Naive thymus-derived CD8-positive, alpha-beta T cell (primary cell): ENCODE data around the gene SLC9B1. TPM values are rescaled to one million over a fixed set of nuclear protein-coding genes. Genes with fewer than 3 reads are reported as not detected.

Experiments
- ATAC-seq, 2 donors: fragments of 150-1000 bp; cut with Tn5 transposase in 1 of 2; sonication (Bioruptor Pico), chemical (Tn5 transposase) in 1 of 2; 1 replicate in 1 of 2; 2 replicates in 1 of 2; pipeline ENCODE4 v1.10.0; 2021; ENCODE audit warnings: mild to moderate bottlenecking in 2 of 2, moderate library complexity in 2 of 2
- POLR2A ChIA-PET: fragments of 350-600 bp; sonication (Branson Sonifier 250); formaldehyde crosslinking; loops from one replicate; lab custom pipeline; 2021; ENCODE audit warnings: antibody characterized with exemption; lab: Charles Lee
- DNase-seq, 10 donors: peaks; one replicate each; pipeline versions ENCODE4 v3.0.0 to v3.0.0-alpha.2; 2020 to 2022
- H3K27ac Mint-ChIP-seq, 10 donors: one replicate each; pipeline ENCODE4 v1.8.0; 2020 to 2022; ENCODE audit warnings: mild to moderate bottlenecking in 10 of 10, mixed read lengths in 10 of 10, moderate library complexity in 4 of 10, inconsistent platforms in 1 of 10
- H3K27me3 Mint-ChIP-seq, 5 donors: one replicate each; pipeline ENCODE4 v1.8.0; 2021 to 2022; ENCODE audit warnings: mixed read lengths in 5 of 5
- H3K36me3 Mint-ChIP-seq, 3 donors: one replicate each; pipeline ENCODE4 v1.8.0; 2020 to 2022; ENCODE audit warnings: mixed read lengths in 3 of 3, mild to moderate bottlenecking in 2 of 3, inconsistent platforms in 1 of 3
- H3K4me1 Mint-ChIP-seq, 4 donors: one replicate each; pipeline ENCODE4 v1.8.0; 2021 to 2022; ENCODE audit warnings: mixed read lengths in 4 of 4
- H3K4me3 Mint-ChIP-seq, 10 donors: one replicate each; pipeline ENCODE4 v1.8.0; 2020 to 2022; ENCODE audit warnings: mild to moderate bottlenecking in 10 of 10, mixed read lengths in 10 of 10, moderate library complexity in 6 of 10, inconsistent platforms in 1 of 10
- H3K9me3 Mint-ChIP-seq, 9 donors: one replicate each; pipeline ENCODE4 v1.8.0; 2020 to 2022; ENCODE audit warnings: mixed read lengths in 9 of 9, mild to moderate bottlenecking in 3 of 9, inconsistent platforms in 1 of 9, moderate library complexity in 1 of 9
- polyA plus RNA-seq, 3 donors: library from polyadenylated mRNA; unstranded; fragments of 300-500 nt; fragmentation: Illumina TruSeq; gene quantifications; one replicate each; pipeline ENCODE4 v1.2.3, GENCODE V29; 2021
- total RNA-seq, 8 experiments: library from RNA in 2 of 8; stranded (reverse) in 2 of 8; gene quantifications; one replicate each; pipeline ENCODE4 v1.2.3 and lab custom pipeline; 2021 to 2026

SLC9B1 gene, protein sequence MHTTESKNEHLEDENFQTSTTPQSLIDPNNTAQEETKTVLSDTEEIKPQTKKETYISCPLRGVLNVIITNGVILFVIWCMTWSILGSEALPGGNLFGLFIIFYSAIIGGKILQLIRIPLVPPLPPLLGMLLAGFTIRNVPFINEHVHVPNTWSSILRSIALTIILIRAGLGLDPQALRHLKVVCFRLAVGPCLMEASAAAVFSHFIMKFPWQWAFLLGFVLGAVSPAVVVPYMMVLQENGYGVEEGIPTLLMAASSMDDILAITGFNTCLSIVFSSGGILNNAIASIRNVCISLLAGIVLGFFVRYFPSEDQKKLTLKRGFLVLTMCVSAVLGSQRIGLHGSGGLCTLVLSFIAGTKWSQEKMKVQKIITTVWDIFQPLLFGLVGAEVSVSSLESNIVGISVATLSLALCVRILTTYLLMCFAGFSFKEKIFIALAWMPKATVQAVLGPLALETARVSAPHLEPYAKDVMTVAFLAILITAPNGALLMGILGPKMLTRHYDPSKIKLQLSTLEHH
- total RNA-seq = 1 to 10 TPM; 6.4 to 7.3 TPM
- 1 to 10 TPM; 1.7 to 3.7 (median 1.9) TPM for polyA plus RNA-seq
- 0.67 to 5.1 (median 2.5) reads per million in 6 experiments for total RNA-seq (lab: John Stamatoyannopoulos, UW)

DNA sequence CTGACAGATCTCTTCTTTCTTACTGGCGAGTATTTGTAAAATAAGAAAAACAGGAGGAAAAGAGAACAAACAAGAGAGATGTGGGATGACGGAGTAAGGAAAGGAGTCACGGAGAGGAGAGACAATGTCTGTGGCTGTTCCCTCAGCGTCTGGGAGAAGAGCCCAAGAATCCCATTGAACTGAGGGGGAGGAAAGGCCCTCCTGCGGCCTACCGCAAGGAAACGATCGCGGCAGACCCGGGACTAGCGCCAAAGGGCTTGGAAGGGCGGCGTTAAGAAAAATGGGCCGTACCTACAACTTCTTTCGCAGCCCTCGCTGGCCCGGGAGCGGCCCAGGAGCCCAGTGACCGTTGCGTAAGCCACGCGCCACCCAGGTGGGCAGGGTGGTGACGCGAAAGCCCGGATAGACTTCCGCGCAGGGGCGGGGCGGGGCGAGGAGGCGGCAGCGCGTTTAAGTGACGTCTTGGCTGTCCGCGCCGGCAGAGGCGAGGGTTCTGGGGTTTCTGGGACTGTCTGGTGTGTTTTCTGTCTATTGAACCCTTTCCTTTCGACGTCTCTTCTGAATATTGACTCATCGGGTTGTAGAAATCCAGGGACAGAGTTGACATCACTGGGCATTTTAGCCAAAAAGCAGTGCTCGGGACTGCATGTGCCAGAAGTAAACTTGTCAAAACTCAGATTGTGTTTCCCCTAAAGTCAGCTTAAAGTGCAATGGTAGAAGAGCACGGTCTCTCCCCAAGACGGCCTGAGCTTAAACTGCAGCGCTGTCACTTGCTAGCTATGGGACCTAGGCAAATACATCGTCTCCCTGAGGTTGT, at the start of gene SLC9B1:
TSS of gene SLC9B1 (minus strand) at position 398 of the 817 bp plus-strand sequence. CDS start 27,994 bp downstream, outside the sequence.
- POLR2A ChIA-PET = interaction anchor here (0.5 to 2.2 kb wide), 8 partner anchors 56 to 1994 kb away, joined by 3 to 11 read pairs (median 5); partner anchors contain the start of genes CISD2, MANBA, SLC39A8 and SLC9B2

DNA sequence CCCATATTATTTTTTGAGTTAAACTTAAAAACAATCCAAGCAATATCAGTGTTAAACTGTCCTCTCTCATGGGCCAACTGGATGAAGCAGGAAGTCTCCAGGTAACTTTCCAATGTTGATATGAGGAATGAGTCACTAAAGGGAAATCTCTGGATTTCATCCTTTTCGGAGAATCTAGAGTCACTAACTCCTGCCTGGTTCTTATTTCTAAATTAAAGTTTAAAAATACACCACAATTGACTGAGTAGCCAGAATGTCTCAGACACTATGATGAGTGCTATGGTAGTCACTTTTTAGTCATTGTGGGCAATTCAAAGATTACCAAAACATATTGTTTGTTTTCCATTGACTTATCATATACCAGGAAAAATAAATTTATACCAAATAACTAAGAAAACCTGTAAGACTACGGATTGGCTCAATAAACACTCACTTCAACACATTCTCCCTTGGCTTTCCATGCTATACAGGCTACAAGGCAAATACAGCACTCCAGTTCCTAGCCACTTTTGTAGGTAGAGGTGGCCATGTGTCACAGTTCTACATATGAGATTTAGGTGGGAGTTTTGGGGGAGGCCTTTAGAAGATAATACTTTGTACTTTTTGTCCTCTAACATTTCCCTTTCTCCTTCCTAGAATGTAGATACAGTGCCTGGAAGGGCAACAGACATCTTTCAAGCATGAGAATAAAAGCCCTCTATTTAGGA, 48.5 kb upstream of the SLC9B1 start:
- Mint-ChIP-seq H3K4me1 (peaks cover 7 to 18% (median 11%) of the 10 kb centered on the region in 4 donors), H3K27me3 (no peaks in the 10 kb centered on the region), H3K27ac (no peak overlapping the region), H3K4me3 (no peak overlapping the region), H3K36me3 (peaks cover 0 to 37% (median 18%) of the 10 kb centered on the region in 3 donors), H3K9me3 (no peaks in the 10 kb centered on the region)
- DNase-seq = no peak
- POLR2A ChIA-PET = no interaction called here
- ATAC-seq = no peak

More for the DNA sequence above, at the start of gene SLC9B1:
- Mint-ChIP-seq H3K4me3 (peak within 1 kb of the TSS; percentile 86 to 96 (median 92)), H3K4me1 (peaks cover 4 to 27% (median 19%) of the 10 kb centered on the region in 4 donors), H3K27ac (peak within 1 kb of the TSS in 5 of 10 donors; percentile 96 to 100 (median 99)), H3K27me3 (no peaks in the 10 kb centered on the region), H3K36me3 (no peaks in the 10 kb centered on the region), H3K9me3 (no peaks in the 10 kb centered on the region)
- DNase-seq (peak; percentile 88 to 96 (median 92)), ATAC-seq (peak; percentile 95 to 96)

DNA sequence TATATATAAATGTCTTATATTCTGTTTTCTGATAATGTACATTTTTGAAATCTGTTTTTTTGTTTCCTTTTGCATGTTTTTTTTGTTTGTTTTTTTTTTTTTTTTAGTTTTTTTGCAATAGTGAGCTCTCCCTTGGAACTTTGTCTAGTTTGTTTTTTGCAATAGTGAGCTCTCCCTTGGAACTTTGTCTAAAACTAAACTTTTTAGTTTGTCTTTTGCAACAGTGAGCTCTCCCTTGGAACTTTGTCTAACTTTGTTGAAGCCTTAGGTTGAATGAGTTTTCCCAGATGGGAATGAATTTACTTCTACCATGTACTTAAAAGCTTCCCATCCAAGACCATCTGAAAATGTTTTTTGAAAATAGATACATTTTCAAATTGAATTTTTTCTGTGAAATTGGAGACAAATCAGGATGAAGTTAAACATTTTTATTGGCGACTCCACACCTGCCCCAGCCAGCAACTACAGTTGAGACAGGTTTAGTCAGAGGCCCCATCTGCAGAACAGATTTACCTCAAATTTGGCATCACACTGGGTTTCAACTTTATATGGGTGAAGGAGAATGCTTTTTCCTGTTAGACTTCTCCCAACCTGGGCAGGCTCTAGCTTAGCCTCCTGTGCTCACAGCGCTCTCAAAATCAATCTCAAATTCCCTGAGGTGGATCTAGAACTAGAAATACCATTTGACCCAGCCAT, 41.1 kb upstream of the SLC9B1 start:
- POLR2A ChIA-PET = interaction anchor here (0.6 kb wide), 1 partner anchor 34 kb away, joined by 3 read pairs; no protein-coding TSS in a partner anchor
- ATAC-seq (no peak), DNase-seq (no peak)
- Mint-ChIP-seq H3K4me1 (peaks cover 0 to 2% (median 0%) of the 10 kb centered on the region in 4 donors), H3K27me3 (no peaks in the 10 kb centered on the region), H3K36me3 (peaks cover 0 to 35% (median 24%) of the 10 kb centered on the region in 3 donors), H3K9me3 (peaks cover 0 to 2% (median 0%) of the 10 kb centered on the region in 9 donors), H3K27ac (no peak overlapping the region), H3K4me3 (no peak overlapping the region)

DNA sequence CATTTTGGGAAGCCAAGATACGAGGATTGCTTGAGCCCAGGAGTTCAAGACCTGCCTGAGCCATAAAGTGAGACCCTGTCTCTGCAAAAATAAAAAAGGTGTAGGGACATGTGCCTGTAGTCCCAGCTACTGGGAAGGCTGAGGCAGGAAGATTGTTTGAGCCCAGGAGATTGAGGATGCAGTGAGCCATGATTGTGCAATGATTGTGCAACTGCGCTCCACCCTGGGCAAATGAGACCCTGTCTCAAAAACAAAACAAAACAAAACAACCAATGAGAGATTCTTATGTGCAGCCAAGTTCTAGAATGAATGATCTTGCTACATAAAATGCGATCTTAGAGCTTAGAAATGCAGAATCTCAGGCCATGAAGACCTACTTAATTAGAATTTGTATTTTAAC, 34.5 kb upstream of the SLC9B1 start:
- DNase-seq (no peak), ATAC-seq (no peak)
- peaks cover 0 to 22% (median 13%) of the 10 kb centered on the region in 3 donors for H3K36me3 Mint-ChIP-seq
- no peaks in the 10 kb centered on the region for H3K27me3 Mint-ChIP-seq
- no peaks in the 10 kb centered on the region for H3K9me3 Mint-ChIP-seq
- no peak overlapping the region for H3K27ac Mint-ChIP-seq
- POLR2A ChIA-PET = no interaction called here
- no peak overlapping the region for H3K4me3 Mint-ChIP-seq
- H3K4me1 Mint-ChIP-seq = peaks cover 0 to 2% (median 0%) of the 10 kb centered on the region in 4 donors

DNA sequence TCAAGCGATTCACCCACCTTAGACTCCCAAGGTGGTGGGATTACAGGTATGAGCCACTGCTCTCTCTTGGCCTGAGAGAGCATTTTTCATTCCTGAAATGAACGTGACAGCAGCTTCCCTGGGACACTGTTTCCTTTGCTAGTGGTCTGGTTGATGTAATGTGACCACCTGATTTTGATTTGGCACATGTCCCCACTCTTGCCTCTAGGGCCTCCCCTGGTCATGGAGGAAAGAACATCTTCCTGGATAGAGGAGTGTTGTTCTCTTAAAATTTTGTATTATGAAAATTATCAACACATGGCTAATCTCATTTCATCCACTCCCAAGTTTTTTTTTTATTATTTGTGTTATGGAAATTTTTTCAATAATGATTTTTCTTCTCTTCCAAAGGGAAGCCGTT, 33.3 kb upstream of the SLC9B1 start:
- H3K9me3 Mint-ChIP-seq = no peaks in the 10 kb centered on the region
- no peak overlapping the region for H3K27ac Mint-ChIP-seq
- H3K27me3 Mint-ChIP-seq = no peaks in the 10 kb centered on the region
- POLR2A ChIA-PET = no interaction called here
- peaks cover 0 to 2% (median 0%) of the 10 kb centered on the region in 4 donors for H3K4me1 Mint-ChIP-seq
- ATAC-seq (no peak), DNase-seq (no peak)
- peaks cover 0 to 29% (median 19%) of the 10 kb centered on the region in 3 donors for H3K36me3 Mint-ChIP-seq
- H3K4me3 Mint-ChIP-seq = no peak overlapping the region

DNA sequence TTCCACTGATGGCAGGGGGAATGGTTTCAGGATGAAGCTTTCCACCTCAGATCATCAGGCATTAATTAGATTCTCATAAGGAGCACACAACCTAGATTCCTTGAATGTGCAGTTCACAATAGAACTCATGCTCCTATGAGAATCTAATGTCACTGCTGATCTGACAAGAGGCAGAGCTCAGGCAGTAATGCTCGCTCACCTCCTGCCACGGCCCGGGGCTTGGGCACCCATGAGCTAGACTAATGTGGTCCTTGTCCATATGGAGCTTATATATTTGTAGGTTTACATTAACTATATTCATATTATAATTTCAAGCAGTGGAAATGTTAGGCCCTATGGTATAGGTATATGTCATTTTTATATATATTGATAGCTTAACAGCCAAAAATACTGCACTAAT, 32.6 kb upstream of the SLC9B1 start:
- ATAC-seq (no peak), DNase-seq (no peak)
- peaks cover 0 to 2% (median 0%) of the 10 kb centered on the region in 4 donors for H3K4me1 Mint-ChIP-seq
- H3K27me3 Mint-ChIP-seq = no peaks in the 10 kb centered on the region
- no peaks in the 10 kb centered on the region for H3K9me3 Mint-ChIP-seq
- POLR2A ChIA-PET = no interaction called here
- H3K36me3 Mint-ChIP-seq = peaks cover 0 to 33% (median 21%) of the 10 kb centered on the region in 3 donors
- H3K27ac Mint-ChIP-seq = no peak overlapping the region
- H3K4me3 Mint-ChIP-seq = no peak overlapping the region

DNA sequence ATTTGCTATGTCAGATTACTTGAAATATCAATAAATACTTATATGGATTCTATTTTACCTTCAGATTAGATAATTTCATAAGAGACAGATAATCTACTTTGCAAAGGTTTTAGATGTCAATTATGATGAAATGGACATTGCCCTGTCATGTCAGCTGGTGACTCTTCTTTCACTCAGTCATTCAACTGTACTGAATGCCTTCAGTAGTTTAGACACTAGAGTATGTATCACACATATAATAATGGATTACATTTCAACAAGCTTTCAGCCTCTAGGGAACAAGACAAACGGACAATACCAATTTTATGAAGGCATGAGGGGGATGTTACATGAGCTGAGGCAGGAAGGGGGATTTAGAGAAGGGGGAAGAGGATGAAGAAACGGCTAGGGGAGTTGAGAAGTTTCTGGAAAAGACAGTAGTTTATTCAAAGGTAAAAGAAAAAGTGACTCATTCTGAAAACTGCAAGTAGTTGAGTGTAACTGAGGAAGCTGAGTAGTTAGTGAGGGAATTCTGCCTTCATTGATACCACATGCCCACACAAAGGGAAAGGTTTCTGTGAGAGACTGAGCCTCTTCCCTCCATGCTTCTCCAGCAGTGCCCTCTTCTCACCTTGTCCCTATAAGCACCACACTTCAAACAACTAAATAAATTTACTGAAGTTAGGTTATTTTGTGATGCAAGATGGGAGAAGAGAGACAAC, 31.4 kb upstream of the SLC9B1 start:
- peaks cover 6 to 38% (median 24%) of the 10 kb centered on the region in 3 donors for H3K36me3 Mint-ChIP-seq
- POLR2A ChIA-PET = no interaction called here
- no peaks in the 10 kb centered on the region for H3K27me3 Mint-ChIP-seq
- DNase-seq (no peak), ATAC-seq (no peak)
- H3K4me3 Mint-ChIP-seq = no peak overlapping the region
- no peaks in the 10 kb centered on the region for H3K9me3 Mint-ChIP-seq
- peaks cover 0 to 4% (median 3%) of the 10 kb centered on the region in 4 donors for H3K4me1 Mint-ChIP-seq
- no peak overlapping the region for H3K27ac Mint-ChIP-seq

DNA sequence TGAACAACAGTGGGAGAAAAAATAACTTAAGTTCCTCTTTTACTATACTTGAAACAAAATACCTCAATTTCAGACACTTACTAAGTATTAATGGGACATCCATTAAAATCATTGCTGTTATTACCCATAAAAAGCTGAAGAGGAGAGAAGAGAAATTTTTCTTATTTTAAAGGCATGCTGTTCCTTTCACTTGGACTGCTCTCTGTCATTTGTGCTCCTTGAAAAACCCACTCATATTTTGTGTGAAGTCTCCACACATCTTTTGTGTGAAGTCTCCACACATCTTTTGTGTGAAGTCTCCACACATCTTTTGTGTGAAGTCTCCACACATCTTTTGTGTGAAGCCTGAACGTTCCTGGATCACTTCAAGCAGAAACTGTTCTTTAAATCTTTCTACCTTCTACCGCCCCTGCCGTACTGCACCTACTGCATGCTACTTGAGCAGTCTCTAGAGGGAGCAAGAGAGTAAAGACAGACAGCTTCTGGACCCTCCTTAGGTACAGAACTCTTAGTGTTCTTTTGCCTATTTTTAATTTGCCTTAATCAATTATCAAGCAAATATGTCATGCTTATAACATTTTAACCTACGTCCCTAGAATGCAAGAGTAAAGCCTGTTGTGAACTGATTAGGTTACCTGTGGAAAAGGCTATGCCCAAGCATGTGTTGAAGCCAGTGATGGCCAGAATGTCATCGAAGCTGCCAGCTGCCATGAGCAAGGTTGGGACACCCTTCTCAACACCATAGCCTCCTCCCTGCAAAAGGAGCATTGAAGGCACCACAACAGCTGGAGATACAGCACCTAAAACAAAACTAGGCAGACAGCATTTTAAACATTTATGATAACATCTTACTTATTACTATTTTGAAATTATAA, 27.1 kb upstream of the SLC9B1 start:
- Mint-ChIP-seq H3K27me3 (no peaks in the 10 kb centered on the region), H3K9me3 (no peaks in the 10 kb centered on the region), H3K4me3 (no peak overlapping the region), H3K36me3 (peaks cover 6 to 64% (median 36%) of the 10 kb centered on the region in 3 donors), H3K4me1 (peaks cover 0 to 4% (median 3%) of the 10 kb centered on the region in 4 donors), H3K27ac (peak overlapping the region in 2 of 10 donors; percentile 7 to 16)
- POLR2A ChIA-PET = no interaction called here
- DNase-seq = peak in 9 of 10 donors; percentile 6 to 72 (median 45)
- peak; percentile 100 for ATAC-seq

DNA sequence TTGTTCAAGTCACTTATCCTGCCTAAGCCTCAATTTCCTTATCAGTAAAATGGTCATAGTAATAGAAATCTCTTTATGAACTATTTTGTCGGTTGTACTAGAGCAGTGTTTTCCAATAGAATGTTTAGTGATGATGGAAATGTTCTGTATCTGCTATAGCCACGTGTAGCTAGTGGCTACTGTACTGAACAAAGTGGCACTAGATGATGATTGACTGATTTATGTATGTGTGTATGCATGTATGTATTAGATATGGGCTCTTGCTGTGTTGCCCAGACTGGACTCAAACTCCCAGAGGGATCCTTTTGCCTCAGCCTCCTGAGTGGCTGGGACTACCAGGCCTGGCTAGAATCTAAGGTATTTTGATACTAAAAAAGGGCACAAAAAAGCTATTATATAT, 24.7 kb upstream of the SLC9B1 start:
- POLR2A ChIA-PET = no interaction called here
- no peaks in the 10 kb centered on the region for H3K27me3 Mint-ChIP-seq
- H3K4me3 Mint-ChIP-seq = no peak overlapping the region
- H3K9me3 Mint-ChIP-seq = no peaks in the 10 kb centered on the region
- H3K27ac Mint-ChIP-seq = no peak overlapping the region
- H3K36me3 Mint-ChIP-seq = peaks cover 6 to 57% (median 34%) of the 10 kb centered on the region in 3 donors
- DNase-seq (no peak), ATAC-seq (no peak)
- peaks cover 0 to 4% (median 3%) of the 10 kb centered on the region in 4 donors for H3K4me1 Mint-ChIP-seq

DNA sequence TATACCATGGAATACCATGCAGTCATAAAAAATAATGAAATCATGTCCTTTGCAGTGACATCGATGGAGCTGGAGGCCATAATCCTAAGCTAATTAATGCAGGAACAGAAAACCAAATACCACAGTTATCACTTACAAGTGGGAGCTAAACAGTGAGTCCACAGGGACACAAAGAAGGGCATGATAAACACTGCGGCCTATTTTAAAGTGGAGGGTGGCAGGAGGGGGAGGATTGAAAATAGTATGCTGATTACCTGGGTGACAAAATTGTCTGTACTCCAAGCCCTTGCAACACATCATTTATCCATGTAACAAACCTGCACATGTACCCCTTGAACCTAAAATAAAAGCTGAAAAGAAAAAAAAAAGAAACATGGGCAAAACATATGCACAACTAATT, 16.7 kb upstream of the SLC9B1 start:
- H3K9me3 Mint-ChIP-seq = no peaks in the 10 kb centered on the region
- no peak overlapping the region for H3K27ac Mint-ChIP-seq
- no peak for ATAC-seq
- no peak overlapping the region for H3K4me3 Mint-ChIP-seq
- no peak for DNase-seq
- peaks cover 0 to 2% (median 0%) of the 10 kb centered on the region in 4 donors for H3K4me1 Mint-ChIP-seq
- peaks cover 5 to 28% (median 21%) of the 10 kb centered on the region in 3 donors for H3K36me3 Mint-ChIP-seq
- H3K27me3 Mint-ChIP-seq = no peaks in the 10 kb centered on the region
- POLR2A ChIA-PET = no interaction called here
